ENCODE measurements around the gene STAT5B. TPM values are rescaled to one million over a fixed set of nuclear protein-coding genes. Genes with fewer than 3 reads are reported as not detected.

Gene STAT5B
- polyA plus RNA-seq, 3 donors = 28.5 to 103 (median 47.9) TPM

DNA sequence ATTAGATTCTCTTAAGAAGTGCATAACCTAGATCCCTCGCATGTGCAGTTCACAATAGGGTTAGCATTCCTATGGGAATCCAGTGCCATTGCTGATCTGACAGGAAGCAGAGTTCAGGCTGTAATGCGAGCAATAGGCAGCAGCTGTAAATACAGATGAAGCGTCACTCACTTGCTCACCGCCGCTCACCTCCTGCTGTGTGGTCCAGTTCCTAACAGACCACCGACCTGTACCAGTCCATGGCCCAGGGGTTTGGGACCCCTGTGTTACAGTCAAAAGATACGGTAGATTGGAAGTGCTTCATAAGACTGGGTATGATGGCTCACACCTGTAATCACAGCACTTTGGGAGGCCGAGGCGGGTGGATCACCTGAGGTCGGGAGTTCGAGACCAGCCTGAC lies 14.9 kb upstream of the STAT5B start:
- DNase-seq = no peak
- no peak overlapping the region for H3K4me2 ChIP-seq (replicated peaks; ENCODE audit: extremely low read depth, low read length, poor library complexity, severe bottlenecking)
- H4K20me1 ChIP-seq (ENCODE audit: insufficient read depth, low read length) = peaks cover 75% of the 10 kb centered on the region
- Mint-ChIP-seq H3K4me1 (peaks cover 65% of the 10 kb centered on the region), H3K36me3 (peaks cover 48 to 65% of the 10 kb centered on the region in 2 donors), H3K9me3 (no peaks in the 10 kb centered on the region), H3K27me3 (ENCODE audit: low read depth in 3 of 3) (peaks cover 0 to 3% (median 0%) of the 10 kb centered on the region in 3 donors), H3K27ac (peak overlapping the region in 2 of 7 donors; percentile 57 to 83), H3K4me3 (no peak overlapping the region)
- peaks cover 48 to 59% of the 10 kb centered on the region in 2 donors for H3K4me1 ChIP-seq (ENCODE audit: control insufficient read depth in 1 of 2, insufficient read depth in 2 of 2, low read length in 2 of 2)
- peaks cover 36 to 55% of the 10 kb centered on the region in 2 donors for H3K36me3 ChIP-seq (replicated peaks in 1 of 2; ENCODE audit: control insufficient read depth in 1 of 2, insufficient read depth in 2 of 2, low read length in 2 of 2)
- no peak overlapping the region for H3K9ac ChIP-seq (ENCODE audit: insufficient read depth, low read length, poor library complexity, severe bottlenecking)
- no peak overlapping the region for H2AFZ ChIP-seq (ENCODE audit: insufficient read depth, low read depth, low read length, poor library complexity, severe bottlenecking)
- H3K4me3 ChIP-seq (replicated peaks in 1 of 3; ENCODE audit: low read depth in 2 of 3, low read length in 3 of 3) = no peak overlapping the region
- TF ChIP-seq, protein P1, sequence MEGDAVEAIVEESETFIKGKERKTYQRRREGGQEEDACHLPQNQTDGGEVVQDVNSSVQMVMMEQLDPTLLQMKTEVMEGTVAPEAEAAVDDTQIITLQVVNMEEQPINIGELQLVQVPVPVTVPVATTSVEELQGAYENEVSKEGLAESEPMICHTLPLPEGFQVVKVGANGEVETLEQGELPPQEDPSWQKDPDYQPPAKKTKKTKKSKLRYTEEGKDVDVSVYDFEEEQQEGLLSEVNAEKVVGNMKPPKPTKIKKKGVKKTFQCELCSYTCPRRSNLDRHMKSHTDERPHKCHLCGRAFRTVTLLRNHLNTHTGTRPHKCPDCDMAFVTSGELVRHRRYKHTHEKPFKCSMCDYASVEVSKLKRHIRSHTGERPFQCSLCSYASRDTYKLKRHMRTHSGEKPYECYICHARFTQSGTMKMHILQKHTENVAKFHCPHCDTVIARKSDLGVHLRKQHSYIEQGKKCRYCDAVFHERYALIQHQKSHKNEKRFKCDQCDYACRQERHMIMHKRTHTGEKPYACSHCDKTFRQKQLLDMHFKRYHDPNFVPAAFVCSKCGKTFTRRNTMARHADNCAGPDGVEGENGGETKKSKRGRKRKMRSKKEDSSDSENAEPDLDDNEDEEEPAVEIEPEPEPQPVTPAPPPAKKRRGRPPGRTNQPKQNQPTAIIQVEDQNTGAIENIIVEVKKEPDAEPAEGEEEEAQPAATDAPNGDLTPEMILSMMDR (IDR thresholded peaks at IDR 0.05) = no peak
- 96% methylated on average over 6 of the region's 11 CpGs for WGBS (ENCODE audit: insufficient coverage)
- intact Hi-C loops (cut with micrococcal nuclease) = no loop called here
- no peaks in the 10 kb centered on the region for H3K9me3 ChIP-seq (replicated peaks in 1 of 2; ENCODE audit: control insufficient read depth in 1 of 2, insufficient read depth in 1 of 2, low read length in 2 of 2)
- no peak overlapping the region for H3K27ac ChIP-seq (ENCODE audit: low read depth in 1 of 2, low read length in 2 of 2)
- peaks cover 76% of the 10 kb centered on the region for H3K79me2 ChIP-seq (ENCODE audit: insufficient read depth, low read length)
- H3K27me3 ChIP-seq (ENCODE audit: control insufficient read depth in 2 of 2, insufficient read depth in 2 of 2, low read length in 2 of 2) = no peaks in the 10 kb centered on the region

DNA sequence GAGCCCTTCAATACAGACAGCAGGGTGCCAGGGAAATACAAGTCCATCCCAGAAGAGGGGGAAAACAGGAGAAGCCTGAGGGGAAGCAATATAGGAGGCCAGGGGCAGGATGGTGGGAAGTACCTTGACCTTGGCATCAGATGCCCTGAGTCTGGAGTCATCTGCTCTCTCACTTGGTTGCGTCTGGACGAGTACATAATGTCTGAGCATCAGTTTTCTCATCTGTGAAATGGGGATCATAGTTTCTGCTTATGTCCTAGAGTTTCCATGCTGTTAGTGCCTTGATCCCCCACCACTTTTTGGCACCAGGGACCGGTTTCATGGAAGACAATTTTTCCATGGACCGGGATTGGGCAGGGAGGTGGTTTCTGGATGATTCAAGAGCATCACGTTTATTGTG lies 14.4 kb upstream of the STAT5B start:
- no peak overlapping the region for H3K27ac ChIP-seq (ENCODE audit: low read depth in 1 of 2, low read length in 2 of 2)
- no peak overlapping the region for H2AFZ ChIP-seq (ENCODE audit: insufficient read depth, low read depth, low read length, poor library complexity, severe bottlenecking)
- TF ChIP-seq, protein P1 (IDR thresholded peaks at IDR 0.05) = no peak
- no CpG with 5 or more reads among the region's 5 CpGs for WGBS (ENCODE audit: insufficient coverage)
- H3K9ac ChIP-seq (ENCODE audit: insufficient read depth, low read length, poor library complexity, severe bottlenecking) = no peak overlapping the region
- intact Hi-C loops (cut with micrococcal nuclease) = no loop called here
- no peak for DNase-seq
- H3K27me3 ChIP-seq (ENCODE audit: control insufficient read depth in 2 of 2, insufficient read depth in 2 of 2, low read length in 2 of 2) = no peaks in the 10 kb centered on the region
- peaks cover 30 to 49% of the 10 kb centered on the region in 2 donors for H3K36me3 ChIP-seq (replicated peaks in 1 of 2; ENCODE audit: control insufficient read depth in 1 of 2, insufficient read depth in 2 of 2, low read length in 2 of 2)
- H3K4me1 Mint-ChIP-seq = peaks cover 71% of the 10 kb centered on the region
- no peak overlapping the region for H3K4me2 ChIP-seq (replicated peaks; ENCODE audit: extremely low read depth, low read length, poor library complexity, severe bottlenecking)
- peaks cover 0 to 3% (median 0%) of the 10 kb centered on the region in 3 donors for H3K27me3 Mint-ChIP-seq (ENCODE audit: low read depth in 3 of 3)
- peak overlapping the region in 1 of 3 experiments; percentile 87 for H3K4me3 ChIP-seq (replicated peaks in 1 of 3; ENCODE audit: low read depth in 2 of 3, low read length in 3 of 3)
- peaks cover 69% of the 10 kb centered on the region for H4K20me1 ChIP-seq (ENCODE audit: insufficient read depth, low read length)
- H3K4me3 Mint-ChIP-seq = no peak overlapping the region
- peaks cover 42 to 59% of the 10 kb centered on the region in 2 donors for H3K36me3 Mint-ChIP-seq
- peak overlapping the region in 4 of 7 donors; percentile 14 to 83 (median 36) for H3K27ac Mint-ChIP-seq
- peaks cover 51 to 65% of the 10 kb centered on the region in 2 donors for H3K4me1 ChIP-seq (ENCODE audit: control insufficient read depth in 1 of 2, insufficient read depth in 2 of 2, low read length in 2 of 2)
- H3K9me3 Mint-ChIP-seq = no peaks in the 10 kb centered on the region
- H3K79me2 ChIP-seq (ENCODE audit: insufficient read depth, low read length) = peaks cover 75% of the 10 kb centered on the region
- H3K9me3 ChIP-seq (replicated peaks in 1 of 2; ENCODE audit: control insufficient read depth in 1 of 2, insufficient read depth in 1 of 2, low read length in 2 of 2) = no peaks in the 10 kb centered on the region
